Measurements from ENCODE around the gene IL2.

IL2 gene

GRCh38 chr4:122475233-122475632 lies 18.7 kb upstream of the IL2 start:
- Mint-ChIP-seq H3K27me3 (ENCODE audit: low read depth) (peaks cover 3% of the 10 kb centered on the region), H3K27ac (no peak overlapping the region), H3K4me1 (peaks cover 5% of the 10 kb centered on the region), H3K4me3 (no peak overlapping the region), H3K36me3 (ENCODE audit: low read depth) (no peaks in the 10 kb centered on the region), H3K9me3 (peaks cover 17% of the 10 kb centered on the region)
- no peak for TF ChIP-seq CTCF (IDR thresholded peaks at IDR 0.05; ENCODE audit: unreplicated experiment in 3 of 3)

GRCh38 chr4:122469457-122469856 lies 12.9 kb upstream of the IL2 start:
- no peaks in the 10 kb centered on the region for H3K4me1 Mint-ChIP-seq
- peaks cover 3% of the 10 kb centered on the region for H3K27me3 Mint-ChIP-seq (ENCODE audit: low read depth)
- H3K9me3 Mint-ChIP-seq = peaks cover 21% of the 10 kb centered on the region
- no peaks in the 10 kb centered on the region for H3K36me3 Mint-ChIP-seq (ENCODE audit: low read depth)
- no peak overlapping the region for H3K4me3 Mint-ChIP-seq
- H3K27ac Mint-ChIP-seq = no peak overlapping the region
- no peak for TF ChIP-seq CTCF (IDR thresholded peaks at IDR 0.05; ENCODE audit: unreplicated experiment in 3 of 3)

- H3K4me1 Mint-ChIP-seq = no peaks in the 10 kb centered on the region
- H3K27ac Mint-ChIP-seq = no peak overlapping the region
These were observed 2.1 kb upstream of the IL2 start for GRCh38 chr4:122458625-122459024.

GRCh38 chr4:122453384-122453995 lies 3.0 kb downstream of the IL2 start:
- Mint-ChIP-seq H3K27ac (no peak overlapping the region), H3K27me3 (ENCODE audit: low read depth) (no peaks in the 10 kb centered on the region), H3K4me1 (no peaks in the 10 kb centered on the region), H3K4me3 (no peak overlapping the region), H3K9me3 (no peaks in the 10 kb centered on the region), H3K36me3 (ENCODE audit: low read depth) (no peaks in the 10 kb centered on the region)
- no peak for TF ChIP-seq CTCF (IDR thresholded peaks at IDR 0.05; ENCODE audit: unreplicated experiment in 3 of 3)

More at GRCh38 chr4:122458625-122459024, 2.1 kb upstream of the IL2 start:
- Mint-ChIP-seq H3K27me3 (ENCODE audit: low read depth) (no peaks in the 10 kb centered on the region), H3K4me3 (no peak overlapping the region), H3K36me3 (ENCODE audit: low read depth) (no peaks in the 10 kb centered on the region), H3K9me3 (peaks cover 5% of the 10 kb centered on the region)
- TF ChIP-seq CTCF (IDR thresholded peaks at IDR 0.05; ENCODE audit: unreplicated experiment in 3 of 3) = no peak

GRCh38 chr4:122450847-122451246 lies 5.7 kb downstream of the IL2 start:
- Mint-ChIP-seq H3K36me3 (ENCODE audit: low read depth) (no peaks in the 10 kb centered on the region), H3K27me3 (ENCODE audit: low read depth) (no peaks in the 10 kb centered on the region), H3K4me3 (no peak overlapping the region), H3K9me3 (no peaks in the 10 kb centered on the region), H3K27ac (no peak overlapping the region), H3K4me1 (no peaks in the 10 kb centered on the region)
- TF ChIP-seq CTCF (IDR thresholded peaks at IDR 0.05; ENCODE audit: unreplicated experiment in 3 of 3) = no peak

GRCh38 chr4:122434285-122434684 lies 22.2 kb downstream of the IL2 start:
- Mint-ChIP-seq H3K9me3 (no peaks in the 10 kb centered on the region), H3K36me3 (ENCODE audit: low read depth) (no peaks in the 10 kb centered on the region), H3K4me3 (no peak overlapping the region), H3K27ac (no peak overlapping the region), H3K4me1 (peaks cover 12% of the 10 kb centered on the region), H3K27me3 (ENCODE audit: low read depth) (no peaks in the 10 kb centered on the region)
- TF ChIP-seq CTCF (IDR thresholded peaks at IDR 0.05; ENCODE audit: unreplicated experiment in 3 of 3) = no peak
